Left colon (tissue), 2 donors: ENCODE measurements around the gene SPATA16. TPM values are rescaled to one million over a fixed set of nuclear protein-coding genes. Genes with fewer than 3 reads are reported as not detected.
"Not testable (repeated sequence)": the region's sequence is repeated elsewhere in the genome, so short reads cannot be mapped to it uniquely, and the experiment has no call there.

Experiments
- ATAC-seq: fragments of 200-7000 bp; cut with Tn5 transposase; one replicate; pipeline ENCODE4 v1.9.1; 2020; ENCODE audit warnings: mild to moderate bottlenecking, moderate library complexity
- DNase-seq, 2 donors: peaks; one replicate each; pipeline ENCODE4 v3.0.0-alpha.2; 2020
- intact Hi-C, 2 donors: fragments of 100-400 bp; cut with DNase I in 1 of 2; cut with micrococcal nuclease in 1 of 2; formaldehyde crosslinking; loops; one replicate each; pipeline versions ENCODE4 v1.11.2 to v1.14.0; 2022; cut with DNase I, micrococcal nuclease
- total RNA-seq, 2 donors: library from RNA; stranded (reverse); fragmentation: NEBNext Ultra II Directional; extraction: Animal tissue kit (Norgen Biotek cat#: 25700); gene quantifications; one replicate each; pipeline ENCODE4 v1.2.1, GENCODE V29; 2021
- donor health status: DM: no; HTN: no; CAD: no.
- donor health status: DM: yes; HTN: yes; CAD: no.

SPATA16 gene
- total RNA-seq, 2 donors from 2014 or later = not detected

- peak in 1 of 2 donors; percentile 5 for DNase-seq
- intact Hi-C loops = no loop called here
- no peak for ATAC-seq
Observed at GRCh38 chr3:173066044-173067004, 74.7 kb downstream of the SPATA16 start.

DNA sequence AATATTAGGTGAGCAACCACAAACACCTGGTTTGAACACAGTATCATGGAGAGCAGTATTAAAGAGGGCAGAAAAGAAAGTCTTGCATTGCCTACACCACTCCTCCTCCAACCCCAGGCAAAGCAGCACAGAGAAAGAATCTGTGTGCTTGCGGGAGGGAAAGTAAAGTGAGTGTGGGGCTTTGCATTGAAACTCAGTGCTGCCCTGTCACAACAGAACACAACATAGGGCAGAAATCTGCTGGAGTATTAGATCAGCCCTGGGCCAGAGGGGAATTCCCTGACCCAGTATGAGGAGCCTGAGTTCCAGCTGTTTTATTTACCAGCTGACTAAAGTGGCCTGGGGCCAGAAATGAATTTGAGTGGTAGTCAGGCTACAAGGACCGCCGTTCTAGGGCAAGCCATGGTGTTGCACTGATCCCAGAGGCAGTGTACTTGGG, 75.5 kb downstream of the SPATA16 start:
- intact Hi-C loops = no loop called here

GRCh38 chr3:173064631-173065030, 76.4 kb downstream of the SPATA16 start:
- ATAC-seq (no peak), DNase-seq (no peak)
- intact Hi-C loops = no loop called here

More for the DNA sequence above, 75.5 kb downstream of the SPATA16 start:
- no peak for ATAC-seq
- DNase-seq = no peak

DNA sequence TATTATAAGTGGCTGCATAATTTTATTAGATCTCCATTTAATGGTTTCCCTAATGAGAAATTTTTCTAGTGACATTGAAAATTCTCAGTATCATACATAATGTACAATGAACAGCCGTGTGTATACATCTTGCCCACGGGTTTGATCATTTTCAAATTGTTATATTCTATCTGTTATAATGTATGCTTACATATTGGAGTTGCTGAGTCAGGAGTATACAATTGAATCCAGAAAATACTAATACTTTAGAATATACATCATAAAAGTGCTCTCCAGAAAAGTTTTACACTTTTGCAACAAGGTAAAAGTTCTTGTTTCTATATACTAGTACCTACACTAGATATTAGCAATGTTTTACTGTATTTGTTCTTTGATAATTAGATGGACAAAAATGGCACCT, 82.8 kb downstream of the SPATA16 start:
- intact Hi-C loops = no loop called here
- DNase-seq (no peak), ATAC-seq (no peak)

DNA sequence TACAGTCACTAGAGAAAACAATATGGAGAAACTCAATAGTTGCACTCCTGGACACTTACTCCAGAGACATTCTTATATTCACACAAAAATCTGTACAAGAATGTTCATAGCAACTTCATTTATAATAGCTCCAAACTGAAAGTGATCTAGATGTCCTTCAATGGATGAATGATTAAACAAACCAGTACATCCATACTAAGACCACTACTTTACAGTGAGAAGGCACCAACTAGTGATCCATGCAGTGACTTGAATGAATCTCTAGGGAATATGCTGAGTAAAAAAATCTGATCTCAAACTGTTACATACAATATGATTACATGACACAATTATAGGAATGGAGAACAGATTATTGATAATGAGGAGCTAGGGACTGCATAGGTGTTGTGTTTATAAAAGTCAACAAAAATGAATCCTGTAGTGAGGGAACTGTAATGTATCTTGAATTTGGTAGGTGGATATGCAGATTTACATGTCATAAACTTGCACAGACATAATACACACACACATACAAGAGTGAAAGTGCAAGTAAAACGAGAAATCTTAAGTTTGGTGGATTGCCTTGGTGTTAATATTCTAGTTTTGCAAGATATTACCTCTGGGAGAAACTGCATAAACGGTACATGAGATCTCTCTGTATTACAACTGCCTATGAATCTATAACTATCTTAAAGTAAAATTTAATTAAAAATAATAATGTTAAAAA, 85.7 kb downstream of the SPATA16 start:
- DNase-seq = no peak
- no peak for ATAC-seq
- intact Hi-C loops = no loop called here

GRCh38 chr3:173049360-173049759, 91.7 kb downstream of the SPATA16 start:
- intact Hi-C loops = loop anchor here in 1 of 2 donors (10.0 kb wide), 1 partner anchor 215 kb away; no protein-coding TSS in a partner anchor
- ATAC-seq (no peak), DNase-seq (no peak)

DNA sequence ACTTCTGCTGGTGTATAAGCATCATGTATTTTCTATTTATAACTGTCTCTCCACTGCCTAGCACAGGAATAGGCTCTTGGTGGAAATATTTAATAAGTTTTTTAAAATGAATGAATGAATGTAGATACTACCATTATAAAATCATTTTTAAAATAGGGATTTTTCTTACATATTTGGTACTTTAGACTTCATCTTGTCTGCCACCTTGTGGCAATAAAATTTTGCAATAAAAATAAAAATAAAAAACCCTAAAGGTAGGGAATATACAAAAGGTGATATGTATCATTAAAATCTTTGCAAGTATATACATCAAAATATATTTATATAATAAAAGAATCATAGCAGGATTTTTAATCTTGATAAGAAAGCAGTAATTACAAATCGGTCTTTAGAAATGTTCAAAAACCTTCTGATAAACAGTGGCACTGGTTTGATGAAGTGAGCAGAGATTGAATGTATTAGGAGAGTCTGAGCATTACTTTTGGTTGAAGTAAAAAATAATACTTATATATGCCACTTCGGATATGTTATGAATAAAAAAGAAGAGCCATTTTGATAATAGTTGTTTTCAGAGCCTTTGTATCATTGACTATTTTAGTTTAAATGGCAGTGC, 95.2 kb downstream of the SPATA16 start:
- DNase-seq (no peak), ATAC-seq (no peak)
- intact Hi-C loops = loop anchor here in 1 of 2 donors (10.0 kb wide), 1 partner anchor 211 kb away; no protein-coding TSS in a partner anchor

DNA sequence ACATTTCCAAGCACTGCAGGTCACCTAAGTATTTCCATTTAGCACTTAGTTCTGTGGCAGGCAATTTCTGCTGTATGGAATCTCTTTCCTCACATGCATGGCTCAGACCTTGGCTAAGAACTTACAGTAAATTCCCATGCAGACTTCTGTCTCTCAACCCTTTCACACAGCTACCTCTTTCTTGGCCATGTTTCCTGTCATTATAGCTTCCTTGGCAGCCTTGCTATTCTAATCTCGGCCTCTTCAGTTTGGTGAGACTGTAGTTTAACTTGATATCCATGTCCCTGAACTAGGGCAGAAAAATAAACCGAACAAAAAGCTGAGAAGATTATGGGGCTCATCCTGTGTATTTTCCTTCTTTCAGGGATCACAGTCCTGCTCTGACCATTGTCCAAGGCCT, 96.0 kb downstream of the SPATA16 start:
- DNase-seq = no peak
- intact Hi-C loops = loop anchor here in 1 of 2 donors (10.0 kb wide), 1 partner anchor 210 kb away; no protein-coding TSS in a partner anchor
- ATAC-seq = no peak

GRCh38 chr3:173043757-173044156, 97.3 kb downstream of the SPATA16 start:
- intact Hi-C loops = loop anchor here in 1 of 2 donors (10.0 kb wide), 1 partner anchor 209 kb away; no protein-coding TSS in a partner anchor
- DNase-seq = no peak
- no peak for ATAC-seq

DNA sequence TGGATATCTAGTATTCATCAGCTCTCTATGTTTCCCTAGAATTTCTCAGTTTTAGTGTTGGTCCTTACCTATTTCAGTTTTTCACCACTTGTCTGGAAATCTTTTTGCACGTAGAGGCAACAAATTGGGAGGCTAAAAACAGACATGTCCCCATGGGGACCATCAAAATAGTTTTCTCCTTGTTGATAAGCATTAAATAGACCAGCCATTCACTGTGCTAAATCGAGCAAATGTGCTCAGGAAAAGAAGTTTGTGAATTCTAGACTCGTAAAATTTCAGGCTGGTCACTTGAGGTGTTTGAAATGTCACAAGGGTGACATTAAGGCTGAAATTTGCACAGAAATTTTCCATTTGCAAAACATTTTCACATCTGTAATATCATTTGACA, 102.6 kb downstream of the SPATA16 start:
- ATAC-seq (no peak), DNase-seq (no peak)
- intact Hi-C loops = no loop called here

GRCh38 chr3:173037840-173038483, 103.1 kb downstream of the SPATA16 start:
- ATAC-seq = no peak
- DNase-seq = no peak
- intact Hi-C loops = no loop called here

DNA sequence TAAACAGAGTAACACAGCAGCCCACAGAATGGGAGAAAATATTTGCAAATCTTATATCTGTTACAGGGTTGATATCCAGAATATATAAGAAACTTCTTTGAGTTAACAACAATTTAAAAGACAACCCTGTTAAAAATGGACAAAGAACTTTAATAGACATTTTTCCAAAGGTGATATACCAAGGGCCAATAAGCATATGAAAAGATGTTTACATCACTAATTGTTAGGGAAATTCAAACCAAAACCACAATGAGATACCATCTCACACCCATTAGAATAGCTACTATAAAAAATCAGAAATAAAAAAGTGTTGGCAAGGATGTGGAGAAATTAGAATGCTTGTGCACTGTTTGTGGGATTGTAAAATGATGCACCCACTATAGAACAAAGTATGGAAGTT, 110.8 kb downstream of the SPATA16 start:
- DNase-seq = no peak
- no peak for ATAC-seq
- intact Hi-C loops = no loop called here

GRCh38 chr3:173028351-173028750, 112.7 kb downstream of the SPATA16 start:
- intact Hi-C loops = no loop called here
- no peak for DNase-seq
- ATAC-seq = no peak

GRCh38 chr3:173027429-173027828, 113.6 kb downstream of the SPATA16 start:
- ATAC-seq (no peak), DNase-seq (no peak)
- intact Hi-C loops = no loop called here

DNA sequence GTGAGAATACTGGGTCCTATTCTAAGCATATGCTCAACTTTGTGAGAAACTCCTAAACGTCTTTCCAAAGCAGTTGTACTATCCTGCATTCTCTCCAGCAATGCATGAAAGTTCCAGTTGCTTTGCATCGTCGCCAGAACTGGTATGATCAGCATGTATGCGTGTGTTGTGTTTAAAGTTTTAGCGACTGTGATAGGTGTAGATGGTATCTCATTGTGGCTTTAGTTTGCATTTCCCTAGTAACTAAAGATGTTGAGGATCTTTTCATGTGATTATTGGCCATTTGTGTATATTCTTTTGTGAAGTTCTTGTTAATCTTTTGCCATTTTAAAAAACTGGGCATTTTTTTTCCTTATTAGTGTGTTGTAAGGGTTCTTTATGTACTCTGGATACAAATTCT, 115.1 kb downstream of the SPATA16 start:
- intact Hi-C loops = no loop called here
- ATAC-seq (no peak), DNase-seq (no peak)

DNA sequence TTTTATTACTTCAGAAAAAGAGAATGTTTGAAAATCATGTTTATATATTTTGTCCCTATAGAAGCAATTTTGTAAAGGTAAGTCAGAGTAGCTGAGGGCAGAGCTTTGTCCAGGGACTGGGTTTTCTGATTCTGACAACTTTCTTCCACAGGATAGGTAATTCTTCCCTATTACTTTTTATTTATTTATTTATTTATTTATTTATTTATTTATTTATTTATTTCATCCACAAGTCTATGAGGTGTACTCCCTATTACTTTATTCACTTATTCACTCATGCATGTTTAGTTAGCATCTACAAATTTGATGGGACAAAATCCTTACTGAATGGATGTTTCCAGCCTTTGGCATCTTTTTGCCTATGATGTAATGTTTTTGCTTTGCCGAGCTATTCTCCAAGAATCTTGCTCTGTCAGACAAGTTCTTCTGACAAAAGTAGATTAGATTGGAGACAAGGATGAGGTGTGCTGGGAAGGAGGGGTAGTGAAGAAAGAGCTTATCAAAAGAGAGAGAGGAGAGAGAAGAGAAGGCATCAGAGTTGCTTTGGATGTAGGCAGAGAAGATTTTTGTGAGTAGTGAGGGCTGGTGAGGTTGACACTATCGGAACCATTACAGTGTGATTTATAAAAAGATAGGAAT, 119.4 kb downstream of the SPATA16 start:
- intact Hi-C loops = no loop called here
- DNase-seq (no peak), ATAC-seq (no peak)

- ATAC-seq, intact Hi-C loops, DNase-seq: not testable (repeated sequence)
Observed at GRCh38 chr3:173020128-173020527, 120.9 kb downstream of the SPATA16 start.

DNA sequence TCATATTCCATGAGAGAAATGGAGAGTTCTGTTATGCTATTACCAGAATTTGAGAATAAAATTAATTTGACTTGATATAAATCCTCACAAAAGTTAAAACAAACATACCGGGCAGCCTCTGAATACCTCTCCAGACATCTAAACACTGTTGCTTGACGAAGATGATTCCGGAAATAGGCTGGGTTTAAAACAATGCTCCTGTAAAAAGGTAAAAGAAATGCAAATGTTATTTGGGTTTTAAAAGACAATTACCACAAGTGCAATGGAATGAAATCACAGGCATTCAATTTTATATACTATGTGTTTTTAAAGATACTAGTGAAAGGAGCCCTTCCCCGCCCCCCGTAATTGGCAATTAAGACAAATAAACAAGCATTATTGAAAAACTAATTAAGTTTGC, 121.7 kb downstream of the SPATA16 start:
- intact Hi-C loops = no loop called here
- DNase-seq (no peak), ATAC-seq (no peak)
